HG03565 (cell line): Measurements from ENCODE around the gene SLC44A2.
"Not testable (repeated sequence)": the region's sequence is repeated elsewhere in the genome, so short reads cannot be mapped to it uniquely, and the experiment has no call there.

Experiments used
- ATAC-seq: cut with Tn5 transposase; IDR thresholded peaks from one replicate; pipeline ENCODE4 v1.9.1; 2021; ENCODE audit warnings: mild to moderate bottlenecking, moderate library complexity; ENCODE audit not compliant: unreplicated experiment

The SLC44A2 gene

DNA sequence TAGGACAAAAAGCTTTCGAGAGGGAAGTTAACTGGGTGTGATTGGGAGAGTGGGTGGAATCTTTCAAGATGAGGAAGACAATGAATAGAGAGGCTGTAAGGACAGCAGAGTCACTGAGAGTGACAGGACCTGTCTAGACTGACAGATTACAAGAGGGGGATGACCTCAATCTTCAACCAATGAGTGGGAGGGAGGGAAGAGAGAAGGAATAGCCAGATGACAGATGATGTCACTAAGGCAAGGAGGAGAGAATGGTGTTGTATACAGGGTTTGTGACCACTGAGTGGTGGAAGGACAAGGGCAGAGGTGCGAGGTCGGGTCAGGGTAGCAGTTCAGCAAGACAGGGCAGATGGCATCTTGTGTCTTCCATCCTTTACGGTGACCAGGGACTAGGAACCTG lies 23.0 kb downstream of the SLC44A2 start:
- no peak for ATAC-seq

DNA sequence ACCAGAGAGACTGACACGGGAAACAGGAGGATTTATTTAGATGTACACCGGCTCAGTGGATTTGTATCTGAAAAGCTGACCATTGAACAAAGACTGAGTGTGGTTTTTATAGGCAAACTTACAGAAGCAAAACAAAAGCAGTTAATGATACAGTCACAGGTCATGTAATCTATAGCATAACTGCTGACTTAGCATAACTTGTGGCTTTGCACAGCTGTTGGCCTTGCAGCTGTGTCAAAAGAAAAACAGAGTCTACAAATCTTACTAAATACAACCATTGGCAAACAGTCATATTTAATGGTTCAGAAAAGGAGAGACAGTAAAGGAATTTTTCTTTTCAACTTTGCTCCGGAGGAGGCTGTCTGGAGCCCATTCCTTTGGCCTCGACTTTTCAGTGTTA lies 26.5 kb downstream of the SLC44A2 start:
- no peak for ATAC-seq

DNA sequence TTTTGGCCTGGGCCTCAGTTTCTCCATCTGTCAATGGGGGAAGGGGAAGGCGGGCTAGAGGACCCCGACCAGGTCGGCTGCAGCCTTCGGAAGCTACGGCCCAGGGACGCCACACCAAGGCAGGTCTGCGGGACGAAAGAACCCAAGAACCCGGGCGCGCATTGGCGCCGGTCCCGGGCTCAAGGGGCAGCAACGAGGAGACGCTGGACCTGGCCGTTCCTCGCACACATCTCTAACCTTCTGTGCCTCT lies 28.1 kb downstream of the SLC44A2 start:
- ATAC-seq: no peak

DNA sequence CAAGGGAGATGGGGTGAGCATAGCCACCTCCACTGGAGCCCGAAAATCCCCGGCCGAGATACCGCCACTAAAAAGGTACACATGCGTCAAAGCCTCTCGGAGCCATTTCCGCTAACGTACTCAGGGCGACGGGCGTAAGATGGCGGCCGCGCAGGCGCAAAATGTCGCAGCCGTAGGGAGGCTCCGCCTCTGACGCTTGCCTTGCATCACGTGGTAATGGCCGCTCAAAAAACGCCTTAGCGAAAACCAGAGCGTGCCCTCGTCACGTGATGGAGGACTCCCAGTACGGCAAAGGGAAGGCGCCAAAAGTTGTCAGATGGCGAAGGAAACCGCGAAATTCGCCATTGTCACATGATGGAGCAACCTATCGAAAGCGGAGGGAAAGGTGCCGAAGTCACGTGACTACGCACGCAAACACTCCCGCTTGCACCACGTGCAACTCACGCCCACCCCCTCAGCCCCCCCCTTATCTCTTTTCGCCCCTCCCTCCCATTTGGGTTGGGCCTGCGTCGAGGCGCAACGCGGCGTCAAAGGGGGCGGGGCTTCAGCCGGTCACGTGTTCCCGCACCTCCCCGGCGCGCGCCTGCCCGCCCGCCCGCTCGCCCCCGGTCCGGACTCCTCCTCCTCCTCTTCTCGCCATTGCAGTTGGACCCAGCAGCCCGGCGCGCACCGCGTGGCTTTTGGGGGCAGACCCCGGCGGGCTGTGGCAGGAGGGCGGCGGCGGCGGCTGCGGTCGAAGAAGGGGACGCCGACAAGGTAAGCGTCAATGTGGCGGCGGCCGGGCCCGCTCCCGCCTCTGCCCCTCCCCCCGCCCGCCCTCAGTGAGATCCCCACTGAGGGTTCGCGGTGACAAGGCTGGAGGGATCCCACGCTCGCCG lies 28.6 kb downstream of the SLC44A2 start, which contains the start of gene ILF3:
ILF3 (plus strand) TSS at position 615 of the 878 bp plus-strand sequence. CDS start 16,260 bp downstream, outside the sequence.
- peak; percentile 71 for ATAC-seq

DNA sequence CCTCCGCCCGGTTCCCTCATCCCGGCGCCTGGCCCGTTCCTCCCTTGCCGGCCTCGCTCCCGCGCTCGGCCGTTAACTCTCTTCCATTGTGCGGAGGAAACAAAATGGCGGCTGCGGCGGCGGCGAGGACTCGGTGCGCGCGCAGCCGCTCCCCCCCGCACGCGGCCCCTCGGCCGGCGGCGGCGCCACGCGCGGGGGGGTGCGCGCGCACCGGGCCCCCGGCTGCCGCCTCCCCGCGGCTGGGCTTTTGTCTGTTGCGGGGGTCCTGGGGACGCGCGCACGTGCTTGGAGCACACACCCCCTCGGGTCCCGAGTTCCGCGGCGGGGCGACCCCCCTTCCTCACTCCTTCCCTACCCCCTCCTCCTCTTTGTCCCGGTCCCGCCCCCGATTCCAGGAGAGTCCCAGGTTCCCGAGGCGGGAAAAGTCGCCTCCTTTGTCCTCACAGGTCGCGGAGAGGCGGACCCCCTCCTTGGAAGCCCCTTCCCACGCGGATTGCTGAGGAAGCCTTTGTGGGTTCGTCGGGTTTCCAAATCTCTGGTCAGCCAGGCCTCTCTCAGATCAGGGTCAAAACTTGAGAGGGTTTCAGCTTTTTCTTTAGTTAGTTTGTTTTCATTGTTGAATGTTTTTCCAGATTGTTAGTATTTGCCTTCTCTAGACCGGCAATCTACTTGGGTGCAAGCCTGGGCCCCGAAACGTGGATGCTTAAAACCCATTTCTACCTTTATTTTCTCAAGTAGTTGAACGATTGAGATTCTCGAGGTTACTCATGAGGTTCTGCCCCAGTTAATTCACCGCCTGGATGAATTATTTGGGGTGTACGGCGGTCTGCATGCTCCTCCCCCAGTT lies 29.5 kb downstream of the SLC44A2 start:
- ATAC-seq: no peak

DNA sequence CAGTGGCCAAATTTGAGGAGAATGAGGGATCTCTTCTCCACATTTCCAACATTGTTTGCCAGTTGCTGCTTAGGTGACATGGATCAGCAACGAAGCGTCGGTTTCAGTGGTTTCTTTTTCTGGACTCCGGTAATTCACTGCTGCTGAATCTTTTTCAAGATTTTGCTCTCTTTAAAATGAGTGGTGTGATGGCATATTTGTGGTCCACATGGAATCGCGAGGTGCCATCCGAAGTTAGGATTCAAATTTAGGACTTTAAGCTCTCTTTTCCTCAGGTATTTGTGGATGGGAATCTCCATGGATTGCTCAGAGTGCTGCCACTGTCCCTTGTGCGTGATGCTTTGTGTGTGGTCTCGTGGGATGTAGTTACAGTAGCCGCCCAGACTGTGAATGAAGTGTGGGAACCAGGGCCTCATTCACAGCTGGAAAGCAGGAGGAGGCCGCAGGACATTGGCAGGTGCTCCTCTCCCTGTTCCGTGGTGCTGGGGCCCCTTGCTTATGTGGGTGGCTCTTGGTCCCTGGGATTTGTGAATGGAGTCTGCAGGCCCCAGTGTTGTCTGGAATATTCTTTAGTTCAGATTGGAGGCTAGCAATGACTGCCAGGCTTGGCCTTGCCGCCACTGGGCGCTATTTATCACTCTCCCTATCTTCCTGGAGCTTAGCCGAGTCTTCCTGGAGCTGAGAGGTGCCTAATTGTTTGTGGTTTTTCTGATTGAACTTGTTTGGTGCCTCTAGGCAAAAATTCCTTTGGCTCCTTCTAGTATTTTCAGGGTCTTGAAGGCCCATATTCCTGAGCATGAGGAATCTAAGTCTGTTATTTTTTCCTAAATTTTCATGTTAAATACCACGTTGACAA lies 30.3 kb downstream of the SLC44A2 start:
- ATAC-seq: no peak

DNA sequence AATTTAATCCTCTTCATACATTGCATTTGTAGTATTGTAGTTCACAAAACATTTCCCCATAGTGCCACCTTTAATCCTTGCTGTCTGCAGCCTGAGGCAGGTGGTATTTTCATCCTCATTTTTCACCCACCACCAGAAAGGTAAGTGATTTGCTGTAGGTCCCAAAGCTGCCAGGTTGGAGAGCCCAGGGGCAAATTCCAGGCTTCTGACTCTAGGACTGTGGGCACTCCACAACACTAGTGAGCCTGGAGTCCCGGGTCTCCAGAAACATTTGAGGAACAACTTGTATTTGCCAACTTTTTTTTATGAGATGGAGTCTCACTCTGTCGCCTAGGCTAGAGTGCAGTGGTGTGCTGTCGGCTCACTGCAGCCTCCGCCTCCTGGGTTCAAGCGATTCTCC lies 35.0 kb downstream of the SLC44A2 start:
- no peak for ATAC-seq

DNA sequence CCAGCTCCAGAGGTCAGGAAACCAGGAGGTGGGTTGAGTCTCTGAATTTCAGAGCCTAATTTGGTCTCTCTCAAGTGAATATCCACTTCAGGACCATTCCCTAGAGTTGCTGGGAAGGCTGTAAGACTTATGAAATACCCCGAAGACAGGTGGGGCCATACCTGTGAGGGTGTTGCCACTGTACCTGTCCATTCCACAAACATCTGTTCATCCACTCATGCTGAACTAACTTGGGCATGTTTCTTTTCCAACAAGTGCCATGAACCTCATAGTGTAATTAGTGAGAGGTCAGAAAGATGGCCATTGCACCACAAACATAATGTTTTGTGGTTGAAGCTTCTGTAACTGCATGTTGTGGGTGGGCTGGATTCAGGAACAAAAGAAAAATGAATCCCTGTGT lies 36.6 kb downstream of the SLC44A2 start:
- no peak for ATAC-seq

DNA sequence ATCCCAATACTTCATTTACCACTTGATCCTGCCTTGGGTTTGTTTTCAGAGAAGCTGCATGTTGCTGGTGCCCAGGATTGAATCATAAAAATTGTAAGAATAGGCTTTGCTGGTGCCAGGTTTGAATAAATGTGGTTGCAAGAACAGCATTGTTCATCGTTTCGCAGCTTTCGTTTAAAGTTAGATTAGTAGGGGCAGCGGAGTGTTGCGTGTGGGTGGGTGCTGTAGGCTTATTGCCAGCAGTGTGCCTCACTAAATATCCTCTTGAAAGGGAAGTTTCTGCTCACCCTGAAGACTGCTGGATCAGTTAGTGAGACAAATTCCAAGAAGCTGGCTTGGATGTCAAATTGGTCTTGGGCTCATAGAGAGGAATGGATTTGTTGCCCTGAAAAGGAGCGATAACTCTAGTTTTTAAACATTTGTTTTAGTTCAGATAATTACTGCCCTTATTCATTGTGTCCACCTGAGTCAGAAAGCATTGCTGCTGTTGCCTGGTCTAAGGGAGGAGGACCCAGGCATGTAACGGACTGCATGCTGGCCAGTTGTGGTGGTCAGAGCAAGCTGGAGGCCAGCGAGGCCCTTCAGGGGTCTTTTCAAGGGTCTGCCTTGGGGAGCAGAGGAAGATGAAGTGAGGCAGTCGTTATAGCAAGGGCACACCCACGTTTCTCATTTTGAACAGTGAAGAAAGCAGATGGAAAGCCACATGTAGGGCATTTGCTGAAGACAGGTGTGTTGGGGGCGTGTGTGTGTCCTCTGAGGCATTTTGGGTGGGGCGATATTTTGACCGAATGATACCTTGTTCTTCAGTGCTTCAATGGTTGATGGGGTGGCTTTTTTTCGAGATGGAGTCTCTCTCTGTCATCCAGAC lies 37.3 kb downstream of the SLC44A2 start:
- ATAC-seq: no peak

DNA sequence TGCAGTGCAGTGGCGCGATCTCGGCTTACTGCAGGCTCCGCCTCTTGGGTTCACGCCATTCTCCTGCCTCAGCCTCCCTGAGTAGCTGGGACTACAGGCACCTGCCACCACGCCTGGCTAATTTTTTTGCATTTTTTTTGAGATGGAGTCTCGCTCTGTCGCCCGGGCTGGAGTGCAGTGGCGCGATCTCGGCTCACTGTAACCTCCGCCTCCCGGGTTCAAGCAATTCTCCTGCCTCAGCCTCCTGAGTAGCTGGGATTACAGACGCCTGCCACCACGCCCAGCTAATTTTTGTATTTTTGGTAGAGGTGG lies 37.9 kb downstream of the SLC44A2 start:
- not testable (repeated sequence) for ATAC-seq

DNA sequence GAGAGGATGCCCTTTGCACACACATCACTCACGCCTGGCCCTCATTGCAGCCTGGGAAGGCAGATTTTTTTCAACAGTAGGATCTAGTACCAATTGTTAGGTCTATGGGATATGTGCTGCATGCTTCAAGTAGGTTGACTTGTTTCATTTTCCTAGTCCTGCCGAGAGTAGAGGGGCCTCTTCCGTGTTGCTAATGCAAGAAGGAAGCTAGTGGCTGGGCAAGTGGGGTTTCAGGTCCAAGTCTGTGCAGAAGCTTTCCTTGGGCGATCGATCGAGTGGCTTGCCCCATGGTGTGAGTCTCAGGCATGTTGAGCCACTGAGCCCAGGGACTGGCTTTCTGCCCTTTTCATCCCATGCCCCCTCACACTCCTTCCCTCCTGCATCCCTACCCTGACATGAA lies 42.5 kb downstream of the SLC44A2 start:
- ATAC-seq: no peak

DNA sequence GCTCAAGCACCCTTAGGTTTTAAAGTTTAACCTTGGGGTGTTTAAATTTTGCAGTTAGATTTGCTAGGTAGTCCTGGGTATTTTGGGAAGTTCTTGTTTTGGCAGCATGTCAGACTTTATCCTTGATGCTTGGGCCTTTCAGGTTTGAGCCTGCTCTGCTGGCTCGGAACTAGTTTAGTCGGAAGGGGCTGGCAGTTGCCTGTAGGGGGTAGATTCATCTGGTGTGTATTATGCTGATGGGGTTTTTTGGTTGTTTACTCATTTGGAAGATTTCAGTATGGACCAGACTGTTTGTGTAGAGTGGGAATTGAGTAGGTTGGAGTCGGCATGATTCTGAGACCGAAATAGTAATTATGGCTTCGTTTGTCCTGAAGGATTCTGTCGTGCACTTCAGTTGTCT lies 43.9 kb downstream of the SLC44A2 start:
- ATAC-seq: no peak

DNA sequence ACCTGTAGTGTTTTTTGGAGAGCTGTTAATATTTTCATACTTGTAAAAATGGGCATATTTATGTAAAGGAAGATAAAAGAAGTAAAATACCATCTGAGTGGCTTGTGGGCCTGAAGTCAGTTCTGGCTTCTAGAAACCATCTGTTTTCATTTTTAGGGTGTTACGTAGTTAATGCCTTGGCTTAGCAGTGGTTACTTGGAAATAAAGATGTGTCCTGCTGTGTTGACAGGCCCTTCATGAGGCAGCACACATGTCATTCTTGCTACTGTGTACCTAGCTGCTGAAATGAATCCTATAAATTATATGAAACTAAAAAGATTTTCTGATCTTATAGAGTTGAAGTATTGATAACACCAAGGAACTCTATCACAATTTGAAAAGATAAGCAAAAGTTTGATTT lies 44.8 kb downstream of the SLC44A2 start:
- no peak for ATAC-seq

DNA sequence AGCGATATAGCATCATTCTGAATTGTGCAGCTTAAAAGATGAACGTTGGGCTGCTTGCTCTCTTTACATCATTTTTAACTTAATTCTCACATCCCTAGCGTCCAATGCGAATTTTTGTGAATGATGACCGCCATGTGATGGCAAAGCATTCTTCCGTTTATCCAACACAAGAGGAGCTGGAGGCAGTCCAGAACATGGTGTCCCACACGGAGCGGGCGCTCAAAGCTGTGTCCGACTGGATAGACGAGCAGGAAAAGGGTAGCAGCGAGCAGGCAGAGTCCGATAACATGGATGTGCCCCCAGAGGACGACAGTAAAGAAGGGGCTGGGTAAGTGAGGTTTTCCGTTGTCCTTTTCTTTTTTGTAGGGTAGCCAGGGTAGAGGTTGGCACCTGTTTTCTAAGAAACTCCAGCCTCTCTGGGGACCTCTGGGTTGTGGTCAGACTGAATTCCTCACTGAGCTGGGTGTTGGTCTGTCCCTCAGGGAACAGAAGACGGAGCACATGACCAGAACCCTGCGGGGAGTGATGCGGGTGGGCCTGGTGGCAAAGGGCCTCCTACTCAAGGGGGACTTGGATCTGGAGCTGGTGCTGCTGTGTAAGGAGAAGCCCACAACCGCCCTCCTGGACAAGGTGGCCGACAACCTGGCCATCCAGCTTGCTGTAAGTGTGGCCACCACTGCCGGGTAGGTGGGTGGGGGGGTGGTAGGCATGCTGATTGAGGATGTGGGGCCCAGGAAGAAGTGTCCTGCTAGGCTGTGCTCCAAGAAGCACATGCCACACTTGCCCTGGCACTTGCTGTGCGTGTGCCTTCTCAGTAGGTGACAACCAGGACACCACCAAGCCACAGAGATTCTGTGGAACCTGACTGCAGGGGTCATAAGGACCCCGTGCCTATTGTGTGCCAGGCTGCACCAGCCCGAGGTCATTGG lies 45.8 kb downstream of the SLC44A2 start:
- no peak for ATAC-seq

DNA sequence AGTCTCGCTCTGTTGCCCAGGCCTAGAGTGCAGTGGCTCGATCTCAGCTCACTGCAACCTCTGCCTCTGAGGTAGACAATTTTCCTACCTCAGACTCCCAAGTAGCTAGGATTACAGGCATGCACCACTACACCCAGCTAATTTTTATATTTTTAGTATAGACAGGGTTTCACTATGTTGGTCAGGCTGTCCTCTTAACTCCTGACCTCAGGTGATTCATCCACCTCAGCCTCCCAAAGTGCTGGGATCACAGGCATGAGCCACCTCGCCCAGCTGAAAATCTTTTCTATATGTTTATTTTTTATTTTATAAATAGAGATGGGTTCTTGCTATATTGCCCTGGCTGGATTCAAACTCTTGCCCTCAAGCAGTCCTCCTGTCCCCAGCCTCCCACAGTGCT lies 46.6 kb downstream of the SLC44A2 start:
- ATAC-seq: not testable (repeated sequence)

DNA sequence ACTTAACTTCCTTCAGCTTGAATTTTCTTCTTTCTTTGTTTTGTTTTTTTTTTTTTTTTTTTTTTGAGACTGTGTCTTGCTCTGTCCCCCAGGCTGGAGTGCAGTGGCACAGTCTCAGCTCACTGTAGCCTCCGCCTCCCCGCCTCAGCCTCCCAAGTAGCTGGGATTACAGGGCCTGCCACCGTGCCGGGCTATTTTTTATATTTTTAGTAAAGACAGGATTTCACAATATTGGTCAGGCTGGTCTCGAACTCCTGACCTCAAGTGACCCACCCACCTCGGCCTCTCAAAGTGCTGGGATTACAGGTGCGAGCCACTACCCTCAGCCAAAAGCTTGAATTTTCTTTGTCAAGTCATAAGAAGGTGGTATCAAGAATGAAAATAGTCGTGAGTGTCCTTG lies 49.9 kb downstream of the SLC44A2 start:
- ATAC-seq: not testable (repeated sequence)

DNA sequence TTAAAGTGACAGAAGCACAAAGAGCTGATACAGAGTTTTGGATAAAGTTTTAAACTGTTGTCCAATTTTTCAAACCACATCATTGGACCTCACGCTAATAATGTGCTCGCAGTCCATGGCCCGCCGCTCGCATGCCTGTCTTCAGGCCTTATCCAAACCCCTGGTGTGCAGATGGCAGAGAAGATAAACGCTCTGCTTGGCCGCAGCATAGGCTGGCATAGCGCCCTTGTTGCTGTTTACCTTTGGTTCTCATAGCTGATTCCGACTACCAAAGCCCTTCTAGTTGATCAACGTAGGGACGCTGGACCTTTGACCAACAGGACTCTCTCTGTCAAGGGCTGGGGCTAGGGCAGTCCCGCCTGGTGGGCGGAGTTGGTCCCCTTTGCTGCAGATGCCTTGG lies 52.4 kb downstream of the SLC44A2 start:
- no peak for ATAC-seq

DNA sequence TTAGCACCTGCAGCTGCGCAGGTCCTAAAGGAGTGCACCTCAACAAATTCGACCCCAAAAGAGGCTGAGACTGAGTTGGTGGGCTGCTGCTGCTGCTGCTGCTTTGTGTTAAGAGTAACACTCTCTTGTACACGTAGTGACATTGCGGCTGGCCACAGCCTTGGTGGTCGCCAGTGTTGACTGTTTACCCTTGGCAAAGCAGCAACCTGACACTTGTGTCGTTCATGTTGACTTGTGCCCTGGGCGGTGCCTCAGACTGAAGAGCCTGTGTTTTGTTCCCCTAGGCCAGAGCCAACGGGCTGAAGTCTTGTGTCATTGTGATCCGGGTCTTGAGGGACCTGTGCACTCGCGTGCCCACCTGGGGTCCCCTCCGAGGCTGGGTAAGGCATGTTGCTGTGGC lies 53.5 kb downstream of the SLC44A2 start:
- no peak for ATAC-seq

DNA sequence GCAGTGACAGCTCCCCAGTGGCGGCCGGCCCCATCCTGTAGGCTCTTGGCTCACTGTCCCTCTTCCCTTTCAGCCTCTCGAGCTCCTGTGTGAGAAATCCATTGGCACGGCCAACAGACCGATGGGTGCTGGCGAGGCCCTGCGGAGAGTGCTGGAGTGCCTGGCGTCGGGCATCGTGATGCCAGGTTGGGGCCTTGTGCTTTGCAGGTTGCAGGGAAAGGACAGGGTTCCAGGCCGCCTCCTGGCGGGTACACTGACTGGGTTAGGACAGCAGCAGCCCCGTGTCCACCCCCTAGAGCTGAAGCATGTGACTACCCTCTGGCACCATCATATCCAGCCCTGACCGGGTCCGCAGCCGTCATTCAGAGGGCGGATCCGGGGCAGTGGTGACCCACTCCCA lies 54.4 kb downstream of the SLC44A2 start:
- ATAC-seq: no peak
